DOHH2 (cell line): Measurements from ENCODE around the gene SMAD7.

Experiments
- CTCF ChIP-seq: fragments of 200-600 bp; sonication (generic); IDR thresholded peaks from one replicate; pipeline ENCODE4 v1.5.1; 2014; ENCODE audit warnings: antibody characterized with exemption, mild to moderate bottlenecking, low read depth, low read length; ENCODE audit not compliant: poor library complexity, severe bottlenecking
- EZH2phosphoT487 ChIP-seq: fragments of 200-600 bp; sonication (generic); IDR thresholded peaks from 2 replicates; pipeline ENCODE4 v1.6.1; 2017; ENCODE audit warnings: borderline replicate concordance, mild to moderate bottlenecking, antibody characterized with exemption, low read length, moderate library complexity, mixed read lengths

GRCh38 chr18:48961547-48961946, 10.8 kb upstream of the SMAD7 start:
- no peak for TF ChIP-seq CTCF
- TF ChIP-seq EZH2phosphoT487: no peak
